Kidney tubule cell (primary cell): ENCODE measurements around the gene ZYX.

Source experiments
- DNase-seq: peaks from one replicate; pipeline ENCODE4 v3.0.0-alpha.2; 2018; ENCODE audit warnings: low spot score

ZYX gene

GRCh38 chr7:143363016-143363937 lies 17.9 kb upstream of the ZYX start:
- no peak for DNase-seq

GRCh38 chr7:143367972-143368371 lies 13.2 kb upstream of the ZYX start:
- DNase-seq, result peak; percentile 94

GRCh38 chr7:143368387-143368786 lies 12.8 kb upstream of the ZYX start:
- DNase-seq, result no peak

GRCh38 chr7:143369678-143370651 lies 11.2 kb upstream of the ZYX start:
- peak; percentile 61 for DNase-seq

- DNase-seq, result peak; percentile 72
Observed at GRCh38 chr7:143372070-143372469, 9.1 kb upstream of the ZYX start.

- no peak for DNase-seq
Observed at GRCh38 chr7:143373255-143373794, 7.8 kb upstream of the ZYX start.

- no peak for DNase-seq
Observed at GRCh38 chr7:143374561-143374960, 6.6 kb upstream of the ZYX start.

- peak; percentile 62 for DNase-seq
Observed at GRCh38 chr7:143375298-143376034, 5.7 kb upstream of the ZYX start.

GRCh38 chr7:143376396-143376795 lies 4.7 kb upstream of the ZYX start:
- DNase-seq, result no peak

- DNase-seq, result no peak
Observed at GRCh38 chr7:143379611-143380259, 1.4 kb upstream of the ZYX start.

GRCh38 chr7:143380260-143380645 lies 892 bp upstream of the ZYX start:
- DNase-seq, result peak; percentile 84

GRCh38 chr7:143381427-143382125 lies 431 bp downstream of the ZYX start:
- peak; percentile 71 for DNase-seq

- no peak for DNase-seq
Observed at GRCh38 chr7:143382126-143382790, 1.1 kb downstream of the ZYX start.

GRCh38 chr7:143382791-143383641 lies 1.9 kb downstream of the ZYX start:
- no peak for DNase-seq

GRCh38 chr7:143383642-143383957 lies 2.5 kb downstream of the ZYX start:
- no peak for DNase-seq

GRCh38 chr7:143384148-143384547 lies 3.0 kb downstream of the ZYX start:
- no peak for DNase-seq

GRCh38 chr7:143384661-143385631 lies 3.8 kb downstream of the ZYX start:
- DNase-seq, result no peak
